GDM1 (cell line): ENCODE measurements around the gene TBX6.

ENCODE experiments used
- DNase-seq: peaks from one replicate; lab custom pipeline; 2025; lab: John Stamatoyannopoulos, UW

The TBX6 gene

GRCh38 chr16:30113711-30114333 is 22.1 kb upstream of the TBX6 start:
- DNase-seq = no peak

DNA sequence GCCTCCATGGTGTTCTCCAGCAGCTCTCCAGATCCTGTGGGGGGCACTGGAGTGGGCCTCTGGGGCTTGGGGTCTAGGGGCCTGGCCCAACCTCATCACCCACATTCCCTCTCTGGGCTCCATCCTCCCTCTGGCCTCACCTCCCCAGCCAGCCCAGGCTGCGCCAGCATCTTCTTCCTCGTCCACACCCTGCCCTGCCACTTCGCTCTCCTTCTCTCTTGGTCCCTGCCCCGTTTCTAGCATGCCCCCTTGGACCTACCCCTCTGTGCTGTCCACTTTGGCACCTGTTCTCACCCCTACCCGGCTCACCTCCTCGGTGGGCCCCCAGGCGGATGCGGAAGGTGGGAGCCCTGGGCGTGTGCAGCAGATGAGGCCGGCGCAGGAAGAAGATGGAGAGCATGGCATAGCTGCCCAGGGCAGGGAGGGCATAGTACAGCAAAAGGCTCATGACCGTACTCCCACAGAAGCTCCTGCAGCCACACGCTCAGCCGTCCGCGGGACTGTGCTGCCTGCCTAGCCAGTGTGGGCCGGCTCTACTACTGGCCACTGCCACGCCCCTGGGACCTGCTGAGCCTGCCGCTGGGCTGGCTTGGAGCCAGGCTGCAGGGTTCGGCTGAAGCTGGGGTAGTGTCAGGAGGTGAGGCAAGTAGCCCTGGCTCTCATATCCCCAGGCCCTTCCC is 21.4 kb upstream of the TBX6 start, which contains the start of gene GDPD3:
GDPD3 (minus strand) TSS at position 507 of the 680 bp plus-strand sequence; CDS start at position 448, 59 bp downstream.
- DNase-seq = no peak

DNA sequence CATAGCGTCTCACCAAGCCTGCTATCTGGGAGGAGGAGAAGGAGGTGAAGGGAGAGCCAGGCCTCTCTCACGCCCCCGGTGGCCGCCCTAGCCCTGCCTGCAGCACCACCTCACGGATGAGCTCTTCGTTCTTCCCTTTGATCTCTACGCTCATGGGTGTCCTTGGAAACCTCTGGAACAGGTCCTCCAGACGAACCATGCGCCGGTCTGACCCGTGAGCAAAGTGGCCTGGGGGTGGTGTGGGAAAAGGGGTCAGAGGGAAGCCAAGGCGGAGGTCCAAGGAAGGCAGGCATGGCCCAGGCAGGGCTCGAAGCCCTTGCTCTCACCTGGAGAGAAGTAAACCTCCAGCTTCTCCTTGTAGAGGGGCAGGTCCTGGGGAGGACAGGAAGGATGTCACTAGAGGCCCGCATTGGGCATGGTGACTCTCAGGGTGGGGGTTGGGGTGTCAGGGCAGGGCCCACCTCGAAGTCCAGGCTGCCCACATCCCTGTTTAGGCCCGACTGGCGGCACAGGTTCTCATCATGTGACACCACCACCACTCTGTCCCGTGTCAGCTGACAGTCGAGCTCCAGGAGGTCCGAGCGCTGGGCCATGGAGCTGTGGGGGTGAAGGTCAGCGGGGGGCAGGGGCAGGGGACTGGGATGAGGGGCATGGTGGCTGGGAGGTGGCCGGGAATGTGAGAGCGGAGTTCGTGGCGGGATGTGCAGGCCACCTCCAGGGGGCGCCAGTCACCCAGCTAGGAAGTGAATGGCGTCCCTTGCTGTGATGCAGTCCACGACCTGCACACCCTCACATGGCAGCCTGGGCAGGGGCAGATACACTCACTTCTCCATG is 20.7 kb upstream of the TBX6 start:
- peak; percentile 24 for DNase-seq

- no peak for DNase-seq
Measured at GRCh38 chr16:30110661-30111060, 18.9 kb upstream of the TBX6 start.

DNA sequence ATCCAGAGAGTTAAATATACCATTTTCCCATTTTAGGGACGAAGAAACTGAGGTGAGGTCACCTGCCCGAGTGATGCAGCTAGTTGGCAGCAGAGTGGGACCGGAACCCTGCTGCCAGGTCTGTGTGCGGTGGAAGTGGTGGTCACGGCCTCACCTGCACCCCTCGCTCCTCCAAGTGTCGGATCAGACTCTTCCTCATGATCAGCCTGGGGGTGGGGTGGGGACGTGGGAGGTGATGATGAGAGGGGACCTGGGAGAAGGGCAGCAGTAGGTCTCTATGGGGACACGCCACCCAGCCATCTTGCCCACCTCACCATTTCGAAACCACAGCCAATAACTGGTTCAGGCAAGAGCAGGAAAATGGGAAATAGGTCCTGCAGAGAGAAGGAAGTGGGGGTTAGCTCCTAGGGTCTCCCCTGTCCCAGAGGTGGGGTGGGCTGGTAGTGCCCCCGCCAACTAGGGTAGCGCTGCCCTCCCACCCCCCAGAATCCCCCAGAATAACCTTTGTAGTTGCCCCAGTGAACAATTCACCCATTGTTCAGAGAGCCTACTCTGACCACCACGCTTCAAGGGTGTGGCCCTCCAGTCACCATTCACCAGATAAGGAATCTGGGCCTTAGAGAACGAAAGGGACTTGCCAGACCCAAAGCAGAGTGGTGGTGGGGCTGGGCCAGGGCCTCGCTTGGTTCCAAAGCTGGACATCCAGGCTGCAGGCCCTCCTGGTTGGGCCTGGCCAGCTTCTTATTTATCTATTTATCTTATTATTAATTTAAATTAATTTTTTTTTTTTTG is 16.5 kb upstream of the TBX6 start:
- DNase-seq = no peak

DNA sequence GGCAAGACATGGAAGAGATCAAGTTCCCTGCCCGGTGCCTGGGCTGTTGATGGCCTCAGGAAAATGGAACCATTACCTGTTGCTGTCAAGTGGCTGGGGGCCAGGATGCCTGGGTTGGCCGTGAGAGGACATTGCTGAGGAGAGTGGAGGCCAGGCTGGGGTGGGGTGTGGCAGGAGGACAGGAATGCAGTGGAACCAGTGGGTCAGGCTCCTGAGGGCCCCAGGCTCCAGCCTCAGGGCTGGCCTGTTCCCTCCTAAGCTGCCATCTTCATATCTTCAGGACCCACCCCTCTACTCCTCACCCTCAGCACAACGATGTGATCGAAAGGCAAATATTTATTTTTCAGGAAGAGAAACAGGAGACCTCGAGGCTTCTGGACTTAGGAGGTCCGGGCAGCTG is 12.8 kb upstream of the TBX6 start:
- DNase-seq = no peak

GRCh38 chr16:30104090-30104489 is 12.4 kb upstream of the TBX6 start:
- no peak for DNase-seq

DNA sequence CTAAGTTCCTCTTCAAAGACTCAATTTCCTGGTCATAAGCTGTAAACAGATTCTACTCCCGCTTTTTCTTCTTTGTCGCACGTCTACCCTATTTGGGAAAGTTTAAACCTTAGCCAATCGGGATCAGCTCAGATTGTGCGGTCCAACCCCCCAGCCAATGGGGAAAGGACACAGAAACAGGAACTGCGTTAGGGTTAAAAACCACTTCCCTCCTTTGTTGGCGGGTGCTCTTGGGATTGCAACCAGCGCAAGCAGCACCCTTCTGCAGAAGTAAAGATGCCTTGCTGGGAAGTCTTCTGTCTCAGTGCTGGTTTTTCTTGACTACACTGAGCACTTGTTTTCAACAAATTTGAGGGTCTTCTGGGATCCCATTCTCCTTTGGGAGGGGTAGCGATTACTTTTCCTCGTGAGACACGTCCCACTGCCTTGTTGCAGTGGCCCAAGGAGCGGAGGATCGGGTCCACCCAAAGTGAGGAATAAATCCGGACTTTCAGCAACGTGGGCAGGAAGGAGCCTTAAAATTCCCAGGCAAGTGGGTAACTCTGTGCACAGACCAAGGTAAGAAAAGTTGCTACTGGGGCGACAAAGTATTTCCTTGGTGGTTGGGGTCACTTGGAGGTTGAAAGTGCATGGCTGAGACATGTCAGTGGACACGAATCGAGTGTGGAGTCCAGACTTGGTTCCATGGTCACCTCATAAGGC is 5.3 kb upstream of the TBX6 start:
- DNase-seq = peak; percentile 10

DNA sequence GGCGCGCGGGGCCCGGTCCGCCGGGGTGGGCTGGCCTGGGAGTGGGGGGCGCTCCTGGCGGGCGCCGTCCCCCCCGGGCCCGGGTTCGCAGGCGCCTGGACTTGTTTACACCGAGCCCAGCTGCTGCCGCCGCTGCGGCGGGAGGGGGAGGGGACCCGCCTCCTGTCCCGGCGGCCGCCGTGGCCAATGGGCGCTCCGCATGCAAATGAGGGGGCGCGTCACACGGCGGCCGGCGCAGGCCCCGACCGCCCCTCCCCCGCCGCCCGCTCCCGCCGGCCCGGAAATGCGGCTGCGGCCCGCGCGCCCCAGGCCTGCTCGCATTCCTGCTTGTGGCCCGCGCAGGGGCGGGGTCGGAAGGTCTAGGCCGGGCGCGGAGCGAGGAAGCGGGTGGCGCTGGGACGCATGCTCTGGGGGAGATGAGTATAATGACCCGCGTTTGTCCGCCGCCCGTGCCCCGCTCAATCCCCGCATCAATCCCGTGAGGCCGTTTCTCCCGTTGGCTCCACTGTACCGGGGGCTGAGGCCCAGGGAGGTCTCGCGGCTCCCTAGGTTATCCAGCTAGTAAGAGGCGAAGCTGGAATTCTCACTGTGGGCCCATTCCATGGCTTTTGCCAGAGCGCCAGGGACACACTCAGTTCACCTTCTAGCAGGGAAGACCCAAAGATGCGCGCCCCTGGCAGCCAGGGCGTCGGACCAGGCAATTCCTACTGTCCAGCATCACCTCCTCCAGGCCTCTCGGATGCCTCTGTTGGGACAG is 4.6 kb upstream of the TBX6 start, which contains the start of gene YPEL3:
YPEL3 (minus strand) TSS at position 109 of the 757 bp plus-strand sequence. CDS start 731 bp downstream, outside the sequence.
- DNase-seq = peak; percentile 91

DNA sequence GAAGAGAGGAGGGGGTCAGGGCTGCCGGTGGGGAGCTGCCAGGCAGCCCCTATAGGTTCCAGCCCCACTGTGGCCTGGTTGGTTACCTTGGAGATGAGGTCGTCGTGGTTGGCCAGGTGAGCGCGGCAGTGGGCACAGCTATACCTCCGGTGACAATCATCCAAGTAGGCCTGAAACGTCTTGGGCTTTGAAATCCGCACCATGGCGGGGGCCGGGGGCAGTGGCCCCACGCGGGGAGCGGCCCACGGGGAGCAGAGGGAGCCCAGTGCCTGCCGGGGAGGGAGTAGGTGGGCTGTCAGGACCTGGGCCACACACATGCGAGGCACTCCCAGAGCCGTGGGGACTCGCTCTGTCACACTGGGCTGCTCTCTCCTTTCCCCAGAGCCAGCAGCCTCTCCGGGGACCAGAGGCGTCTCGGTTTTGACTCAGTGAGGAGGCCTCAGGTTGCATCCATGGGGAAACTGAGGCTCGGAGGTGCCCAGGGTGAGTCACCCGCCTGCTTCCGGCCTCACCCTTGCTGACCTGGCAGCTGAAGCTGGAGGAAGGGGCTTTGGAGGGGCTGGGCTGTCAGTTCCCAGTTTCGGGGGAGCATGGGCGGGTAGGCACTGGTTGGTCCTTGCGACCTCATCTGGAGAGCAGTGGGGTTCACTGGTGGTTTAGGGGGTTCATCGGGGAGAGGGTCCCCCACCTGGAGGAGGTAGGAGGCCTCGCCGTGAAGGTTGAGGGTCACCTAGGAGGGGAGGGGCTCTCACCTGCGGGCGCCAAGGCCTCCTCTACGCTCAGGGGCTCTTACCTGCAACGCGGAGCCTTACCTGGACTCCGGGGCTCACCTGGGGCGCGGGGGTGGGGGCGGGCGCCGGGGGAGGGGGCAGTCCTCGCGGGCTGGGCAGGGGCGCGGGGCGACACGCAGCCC is 3.7 kb upstream of the TBX6 start:
- no peak for DNase-seq

DNA sequence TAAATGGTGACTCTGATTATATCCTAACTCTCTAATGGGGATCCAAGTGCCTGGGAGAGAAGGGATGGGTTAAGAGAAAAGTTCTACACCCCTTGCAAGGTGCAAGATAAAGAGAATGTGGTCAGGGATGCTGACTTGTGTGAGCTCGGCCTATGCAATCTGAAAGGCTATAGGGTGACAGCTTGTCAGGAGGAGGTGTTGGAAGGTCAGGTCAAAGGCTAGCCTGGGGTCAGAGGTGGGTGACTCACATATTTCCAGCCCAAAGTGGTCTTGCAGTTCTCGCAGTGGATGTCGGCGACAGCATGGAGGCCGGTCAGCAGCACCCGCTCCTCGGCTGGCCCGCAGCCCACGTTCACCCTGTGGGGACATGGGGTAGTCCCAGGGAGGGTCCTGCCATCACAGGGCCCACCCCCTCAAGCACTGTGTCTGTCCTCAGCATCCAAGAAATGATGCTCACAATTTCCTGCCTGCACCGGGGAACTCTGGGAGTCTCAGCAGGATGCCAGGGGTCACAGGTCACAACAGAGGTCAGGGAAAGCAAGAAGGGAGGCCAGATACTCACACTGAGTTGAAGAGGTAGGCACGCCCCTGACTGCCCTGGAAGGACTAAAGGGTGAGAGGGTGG is 2.9 kb upstream of the TBX6 start:
- DNase-seq = no peak

DNA sequence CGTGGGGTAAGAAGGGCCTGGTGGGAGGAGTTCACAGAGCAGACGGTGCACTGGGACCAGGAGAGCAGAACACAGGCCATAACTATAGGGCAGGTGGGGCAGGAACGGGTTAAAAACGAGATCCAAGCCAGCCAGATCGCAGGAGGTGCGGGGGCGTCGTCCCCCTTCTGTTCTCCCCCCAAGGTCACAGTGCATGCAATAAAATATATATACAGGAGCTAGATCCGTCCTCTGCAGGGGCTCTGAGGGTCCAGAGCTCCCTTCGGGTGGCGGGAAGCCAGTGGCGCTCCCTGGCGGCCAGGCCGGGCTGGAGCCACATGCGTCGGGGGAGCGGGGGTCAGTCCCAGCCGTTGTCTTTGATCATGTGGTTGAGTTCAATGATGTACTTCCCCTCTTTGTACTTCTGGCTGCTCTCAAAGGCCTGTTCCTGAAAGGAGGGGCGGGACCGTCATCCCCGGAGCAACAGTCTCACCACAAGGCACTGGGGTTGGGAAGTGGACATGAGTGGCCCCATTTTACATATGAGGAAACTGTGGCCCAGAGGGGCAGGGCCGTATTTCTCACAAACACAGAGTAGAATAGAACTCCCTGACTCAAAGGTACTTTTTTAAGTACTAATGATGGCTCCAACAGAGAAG is 768 bp upstream of the TBX6 start:
- DNase-seq = peak; percentile 93

GRCh38 chr16:30090610-30091331 is 953 bp downstream of the TBX6 start:
- DNase-seq = no peak

DNA sequence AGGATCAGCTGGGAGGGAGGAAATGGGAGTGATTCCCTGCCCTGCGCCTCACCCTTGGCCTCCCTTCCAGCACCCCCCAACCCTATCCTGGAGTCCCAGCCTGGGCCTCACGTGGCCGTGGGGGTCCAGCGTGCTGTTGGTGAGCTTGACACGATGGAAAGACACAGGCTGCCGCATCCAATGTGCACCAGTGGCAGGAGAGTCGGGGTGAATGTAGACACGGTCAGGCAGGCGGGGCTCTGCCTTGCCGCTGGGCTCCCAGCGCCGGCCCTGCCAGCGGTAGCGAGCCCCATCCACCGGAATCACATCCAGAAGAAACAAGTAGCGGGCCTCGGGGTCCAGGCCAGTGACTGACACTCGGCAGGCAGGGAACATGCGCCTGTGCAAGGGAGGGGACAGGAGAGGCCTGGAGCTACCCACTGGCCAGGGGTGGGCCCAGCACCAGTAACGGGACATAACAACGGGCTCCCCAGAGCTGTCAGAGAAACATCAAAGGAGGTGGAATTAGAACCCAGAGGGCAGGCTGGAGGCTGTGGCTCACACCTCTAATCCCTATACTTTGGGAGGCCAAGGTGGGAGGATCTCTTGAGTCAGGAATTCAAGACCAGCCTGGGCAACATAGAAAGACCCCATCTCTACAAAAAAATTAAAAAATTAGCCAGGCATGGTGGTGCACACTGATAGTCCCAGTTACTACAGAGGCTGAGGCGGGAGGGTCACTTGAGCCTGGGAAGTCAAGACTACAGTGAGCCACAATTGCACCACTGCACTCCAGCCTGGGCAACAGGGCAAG is 2.7 kb downstream of the TBX6 start:
- DNase-seq = no peak

DNA sequence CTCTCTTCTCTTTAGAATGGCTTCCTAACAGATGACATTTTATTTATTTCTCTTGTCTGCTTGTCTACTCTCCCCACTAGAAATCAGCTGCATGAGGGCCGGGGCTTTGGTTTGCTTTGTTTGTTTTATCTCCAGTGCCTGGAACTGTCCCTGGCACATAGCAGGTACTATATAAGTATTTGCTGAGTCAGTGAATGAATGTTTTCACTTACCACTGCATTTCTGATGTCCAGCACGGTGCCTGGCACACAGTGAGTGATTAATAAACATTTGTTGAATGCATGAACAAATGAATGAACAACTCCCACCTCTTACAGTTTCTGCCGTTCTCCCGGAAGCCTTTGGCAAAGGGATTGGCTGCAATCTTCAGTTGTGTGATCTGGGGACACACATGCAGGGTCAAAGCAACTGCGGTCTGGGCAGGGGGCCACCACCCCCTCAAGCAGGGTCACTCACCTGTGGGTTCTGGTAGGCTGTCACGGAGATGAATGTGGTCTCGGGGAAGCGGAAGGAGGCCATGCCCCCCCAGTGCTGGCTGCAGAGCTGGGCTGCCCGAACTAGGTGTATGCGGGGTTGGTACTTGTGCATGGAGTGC is 3.4 kb downstream of the TBX6 start:
- no peak for DNase-seq

DNA sequence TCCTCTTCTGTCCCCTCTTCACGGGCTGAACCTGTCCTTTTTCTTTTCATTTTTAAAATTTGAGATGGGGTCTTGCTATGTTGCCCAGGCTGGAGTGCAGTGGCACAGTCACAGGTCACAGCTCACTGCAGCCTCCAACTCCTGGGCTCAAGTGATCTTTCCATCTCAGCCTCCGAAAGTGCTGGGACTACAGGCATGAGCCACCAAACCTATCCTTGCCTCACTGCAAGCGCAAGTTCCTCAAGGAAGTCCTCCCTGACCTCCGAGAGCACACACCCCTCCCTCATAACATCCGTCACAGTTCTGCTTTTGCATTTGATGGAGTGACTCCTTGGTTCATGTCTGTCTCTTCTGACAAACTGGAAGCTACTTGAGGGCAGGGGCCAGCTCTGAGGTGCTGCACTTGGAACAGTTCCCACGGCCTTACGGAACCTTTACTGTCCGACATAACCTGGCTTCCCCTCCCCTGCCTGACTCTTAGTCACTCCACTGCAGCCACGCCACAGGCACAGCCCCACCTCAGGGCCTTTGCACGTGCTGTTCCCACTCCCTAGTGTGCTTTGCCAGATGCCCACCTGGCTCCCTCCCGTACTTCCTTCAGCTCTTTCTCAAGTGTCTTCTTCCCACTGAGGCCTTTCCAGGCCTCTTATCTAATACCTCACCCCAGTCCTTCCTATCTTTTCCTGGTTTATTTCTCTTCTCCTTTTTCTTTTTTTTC is 4.4 kb downstream of the TBX6 start:
- DNase-seq = peak; percentile 62
